Activated CD4-positive, alpha-beta T cell treated with anti-CD3 and anti-CD28 coated beads, Interleukin-2, amount 50 U/mL, for 1 hour (primary cell): ENCODE data around the gene RNF213.
A peak's percentile ranks its signal among the peaks of the same experiment; 100 is the strongest.

Experiments
- DNase-seq: peaks from one replicate; pipeline ENCODE4 v3.0.0-alpha.2; 2020

Gene RNF213

GRCh38 chr17:80356231-80356856 lies 95.7 kb downstream of the RNF213 start:
- DNase-seq: no peak

GRCh38 chr17:80358131-80358530 lies 97.5 kb downstream of the RNF213 start:
- no peak for DNase-seq

GRCh38 chr17:80358861-80359260 lies 98.2 kb downstream of the RNF213 start:
- no peak for DNase-seq

GRCh38 chr17:80359422-80360110 lies 98.9 kb downstream of the RNF213 start:
- no peak for DNase-seq

DNA sequence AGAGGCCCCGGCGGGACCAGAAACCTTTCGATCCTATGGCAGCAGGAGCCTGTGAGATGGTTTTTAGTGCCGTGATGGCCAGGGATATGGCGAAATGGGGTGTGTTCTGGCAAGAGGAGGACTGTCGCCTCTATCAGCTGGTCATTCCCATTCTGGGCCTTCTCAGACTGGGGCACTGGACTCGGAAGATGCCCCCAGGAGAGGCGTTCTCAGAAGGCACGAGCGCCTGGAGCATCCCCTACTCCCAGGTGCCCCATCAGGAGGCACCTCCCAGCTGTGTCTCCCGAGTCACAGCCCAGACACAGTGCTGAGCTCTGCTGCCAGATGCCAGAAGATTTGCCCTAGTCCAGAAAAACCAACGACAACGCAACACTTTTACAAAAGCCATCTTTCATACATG lies 99.7 kb downstream of the RNF213 start:
- no peak for DNase-seq

GRCh38 chr17:80361495-80362220 lies 101.0 kb downstream of the RNF213 start:
- no peak for DNase-seq

- DNase-seq: no peak
Measured at GRCh38 chr17:80362428-80363119, 101.9 kb downstream of the RNF213 start.

DNA sequence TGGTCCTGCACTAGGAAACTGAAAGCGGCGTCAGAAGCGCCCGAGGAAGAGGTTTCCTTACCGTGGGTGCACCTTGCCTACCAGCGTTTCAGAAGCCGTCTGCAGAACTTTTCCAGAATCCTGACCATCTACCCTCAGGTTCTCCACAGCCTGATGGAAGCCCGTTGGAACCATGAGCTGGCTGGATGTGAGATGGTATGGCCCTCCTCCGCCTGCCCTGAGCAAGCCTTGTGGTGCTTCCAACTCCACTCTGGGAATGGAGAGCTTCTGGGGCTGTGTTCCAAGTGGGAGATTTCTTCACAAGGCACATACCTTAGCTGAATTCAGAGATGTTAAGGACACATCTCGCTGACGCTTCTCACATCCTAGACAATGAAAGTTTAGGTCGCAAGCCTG lies 102.5 kb downstream of the RNF213 start:
- no peak for DNase-seq

DNA sequence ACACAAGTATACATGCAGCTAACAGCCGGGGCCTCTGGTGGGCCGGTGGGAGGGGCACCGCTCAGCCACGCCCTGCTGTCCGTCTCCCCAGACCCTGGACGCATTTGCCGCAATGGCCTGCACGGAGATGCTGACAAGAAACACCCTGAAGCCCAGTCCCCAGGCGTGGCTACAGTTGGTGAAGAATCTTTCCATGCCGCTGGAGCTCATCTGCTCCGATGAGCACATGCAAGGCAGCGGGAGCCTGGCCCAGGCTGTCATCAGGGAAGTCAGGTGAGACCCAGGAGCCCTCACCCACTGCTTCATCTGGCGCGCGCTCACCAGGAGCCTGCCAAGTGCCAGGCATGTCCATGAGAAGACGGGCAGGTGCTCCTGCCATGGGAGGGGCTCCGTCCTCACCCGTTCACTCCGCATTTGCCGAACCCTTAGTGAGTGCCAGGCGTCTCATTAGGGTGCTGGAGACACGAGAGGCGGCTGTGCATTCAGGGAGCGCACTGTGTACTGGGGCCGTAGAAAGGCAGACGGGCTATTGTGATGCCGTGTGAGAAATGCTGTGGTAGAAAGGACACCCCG lies 103.0 kb downstream of the RNF213 start:
- DNase-seq: no peak

- peak; percentile 14 for DNase-seq
Measured at GRCh38 chr17:80364091-80364691, 103.5 kb downstream of the RNF213 start.

- DNase-seq: no peak
Measured at GRCh38 chr17:80365001-80365965, 104.6 kb downstream of the RNF213 start.

GRCh38 chr17:80365983-80366382 lies 105.3 kb downstream of the RNF213 start:
- DNase-seq: no peak

- no peak for DNase-seq
Measured at GRCh38 chr17:80367503-80367902, 106.9 kb downstream of the RNF213 start.

GRCh38 chr17:80371196-80371595 lies 110.5 kb downstream of the RNF213 start:
- DNase-seq: no peak

- DNase-seq: no peak
Measured at GRCh38 chr17:80372456-80372855, 111.8 kb downstream of the RNF213 start.

- DNase-seq: no peak
Measured at GRCh38 chr17:80372922-80373570, 112.4 kb downstream of the RNF213 start.

DNA sequence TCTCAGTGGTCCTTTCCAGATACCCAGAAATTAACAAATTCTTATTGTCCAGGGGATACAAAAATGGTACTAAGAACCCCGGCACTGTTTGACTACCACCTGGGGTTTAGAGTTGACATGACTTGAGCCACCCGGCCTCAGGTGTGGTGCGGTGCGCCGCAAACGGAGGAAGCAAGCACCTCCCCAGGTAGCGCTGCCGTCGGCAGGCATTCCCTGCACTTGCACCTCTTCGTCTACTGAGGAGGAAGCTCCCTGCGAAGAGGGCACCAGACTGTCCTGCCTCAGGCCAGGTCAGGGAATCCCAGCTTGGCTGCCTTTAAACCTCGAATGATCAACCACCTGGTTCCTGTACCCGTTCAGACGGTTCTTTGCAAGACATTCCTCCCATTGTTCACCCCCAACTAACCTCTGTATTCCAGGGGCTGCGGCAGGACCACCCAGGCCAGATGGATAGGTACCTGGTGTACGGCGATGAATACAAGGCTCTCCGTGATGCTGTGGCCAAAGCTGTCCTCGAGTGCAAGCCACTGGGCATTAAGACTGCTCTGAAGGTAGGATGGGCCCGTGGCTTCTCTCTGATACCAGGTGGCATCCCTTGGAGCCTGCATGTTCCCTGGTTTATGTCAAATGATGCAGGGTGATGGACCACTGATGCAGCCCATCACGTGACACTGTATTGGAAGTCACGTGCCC lies 113.5 kb downstream of the RNF213 start:
- no peak for DNase-seq

DNA sequence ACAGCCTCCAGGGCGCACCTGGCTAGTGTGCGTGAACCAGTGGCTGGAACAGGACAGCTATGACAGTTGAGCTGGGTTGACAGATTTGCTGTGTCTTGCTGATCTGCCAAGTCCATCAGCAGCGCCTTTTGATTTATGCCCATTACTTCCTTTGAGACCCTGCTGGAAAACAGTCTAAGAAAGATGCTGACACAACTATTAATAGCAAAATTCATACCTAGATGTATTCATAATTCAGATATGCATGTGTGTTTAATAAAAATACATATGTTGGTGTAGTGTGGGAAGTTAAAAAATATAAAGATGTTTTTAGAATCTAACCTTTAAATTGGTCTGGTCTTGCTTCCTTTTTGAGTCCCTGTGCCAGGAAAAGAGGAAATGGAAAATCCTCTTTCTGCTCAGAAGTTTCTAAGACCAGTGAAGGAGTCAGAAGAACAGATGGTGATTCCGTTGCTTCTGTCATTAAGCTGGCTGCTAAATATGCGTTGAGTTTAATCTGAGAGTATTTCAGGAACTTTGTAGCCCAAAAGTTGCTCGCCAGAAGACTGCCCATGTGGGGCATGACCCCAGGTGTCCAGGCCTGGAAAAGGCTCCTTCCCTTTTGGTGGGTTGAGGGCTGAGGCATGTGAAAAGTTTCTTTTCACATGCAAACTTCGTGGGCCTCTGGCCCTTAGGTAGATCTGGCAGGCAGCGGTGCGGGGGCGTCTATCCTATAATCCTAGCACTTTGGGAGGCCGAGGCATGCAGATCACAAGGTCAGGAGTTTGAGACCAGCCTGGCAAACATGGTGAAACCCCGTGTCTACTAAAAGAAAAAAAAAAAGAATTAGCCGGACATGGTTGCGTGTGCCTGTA lies 114.3 kb downstream of the RNF213 start:
- no peak for DNase-seq

DNA sequence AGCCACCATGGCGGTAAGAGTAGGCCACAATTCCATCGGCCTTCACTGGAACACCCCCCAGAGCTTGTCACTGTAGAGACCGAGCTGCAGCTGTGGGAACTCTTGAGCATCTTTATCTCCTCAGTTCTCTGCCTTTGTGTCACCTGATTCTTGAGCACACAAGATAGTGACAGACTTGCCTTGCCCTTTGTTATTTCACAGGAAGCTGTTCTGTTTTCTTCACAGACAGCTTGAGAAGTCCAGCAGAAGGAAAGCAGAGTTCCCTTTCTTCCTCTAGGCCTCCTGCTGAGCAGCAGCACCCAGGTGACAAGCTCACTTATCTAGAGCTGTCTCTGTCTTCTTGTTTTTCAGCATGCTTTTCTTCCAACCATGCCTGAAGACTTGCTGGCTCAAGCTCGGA lies 115.9 kb downstream of the RNF213 start:
- DNase-seq: no peak
